ENCODE results near the gene C1QTNF8. TPM values are rescaled to one million over a fixed set of nuclear protein-coding genes. Genes with fewer than 3 reads are reported as not detected.

Gene C1QTNF8
- total and polyA plus RNA-seq, 2 experiments from 2014 or later, result not detected

GRCh38 chr16:1107141-1107540, 11.1 kb upstream of the C1QTNF8 start:
- no peaks in the 10 kb centered on the region for H4K20me1 ChIP-seq (ENCODE audit: insufficient read depth)
- no peak for DNase-seq
- no peaks in the 10 kb centered on the region for H3K9me3 ChIP-seq (ENCODE audit: low read depth)
- H3K27ac ChIP-seq, result no peak overlapping the region
- H3K4me3 ChIP-seq, result no peak overlapping the region
- TF ChIP-seq EZH2phosphoT487 (IDR thresholded peaks at IDR 0.05; ENCODE audit: insufficient read depth, low read depth) (no peak), EZH2 (IDR thresholded peaks at IDR 0.05; ENCODE audit: insufficient read depth, poor library complexity, severe bottlenecking) (no peak)
- no peaks in the 10 kb centered on the region for H3F3A ChIP-seq (ENCODE audit: insufficient read depth)
- no peak overlapping the region for H3K4me2 ChIP-seq (ENCODE audit: unreplicated experiment)
- no peaks in the 10 kb centered on the region for H3K79me2 ChIP-seq (ENCODE audit: insufficient read depth)
- H3K9ac ChIP-seq, result no peak overlapping the region
- no peaks in the 10 kb centered on the region for H3K9me2 ChIP-seq (ENCODE audit: insufficient read depth)
- no peaks in the 10 kb centered on the region for H3K4me1 ChIP-seq (ENCODE audit: insufficient read depth)
- no peaks in the 10 kb centered on the region for H3K36me3 ChIP-seq (ENCODE audit: low read depth)
- in situ Hi-C loops (cut with MboI), result no loop called here
- 33 to 50% methylated on average over 12 to 19 of the region's 22 CpGs for whole genome bisulfite sequencing, 2 experiments (ENCODE audit: low coverage in 1 of 2, low lambda C conversion rate in 2 of 2, missing lambda C conversion rate in 2 of 2)
- H2AFZ ChIP-seq, result no peak overlapping the region
- H3K27me3 ChIP-seq (replicated peaks; ENCODE audit: insufficient read depth), result peaks cover 34% of the 10 kb centered on the region

DNA sequence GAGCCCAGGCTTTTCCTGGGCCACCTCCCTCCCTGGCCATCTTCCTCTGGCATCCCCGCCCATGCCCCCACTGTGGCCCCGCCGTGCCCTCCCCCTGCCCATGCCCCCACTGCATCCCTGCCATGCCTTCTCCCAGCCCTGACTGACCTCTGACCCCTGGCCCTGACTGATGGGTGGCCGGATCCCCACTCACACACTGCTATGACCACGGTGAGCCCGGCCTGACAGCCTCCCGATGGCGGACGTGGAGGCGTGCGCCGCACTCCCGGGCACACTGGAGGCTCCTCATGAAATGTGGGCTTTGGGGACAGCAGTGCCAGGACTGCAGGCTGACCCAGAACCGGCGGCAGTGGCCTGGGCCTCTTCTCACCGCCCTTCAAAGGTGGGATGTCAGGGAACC, 10.6 kb upstream of the C1QTNF8 start:
- Histone ChIP-seq H3K4me2 (ENCODE audit: unreplicated experiment) (no peak overlapping the region), H3K9me3 (ENCODE audit: low read depth) (no peaks in the 10 kb centered on the region), H2AFZ (no peak overlapping the region), H3K9ac (no peak overlapping the region), H3F3A (ENCODE audit: insufficient read depth) (no peaks in the 10 kb centered on the region), H3K9me2 (ENCODE audit: insufficient read depth) (no peaks in the 10 kb centered on the region), H3K36me3 (ENCODE audit: low read depth) (no peaks in the 10 kb centered on the region), H3K4me3 (no peak overlapping the region), H3K79me2 (ENCODE audit: insufficient read depth) (no peaks in the 10 kb centered on the region), H4K20me1 (ENCODE audit: insufficient read depth) (no peaks in the 10 kb centered on the region), H3K27me3 (replicated peaks; ENCODE audit: insufficient read depth) (peaks cover 34% of the 10 kb centered on the region), H3K4me1 (ENCODE audit: insufficient read depth) (no peaks in the 10 kb centered on the region), H3K27ac (no peak overlapping the region)
- TF ChIP-seq EZH2 (IDR thresholded peaks at IDR 0.05; ENCODE audit: insufficient read depth, poor library complexity, severe bottlenecking) (no peak), EZH2phosphoT487 (IDR thresholded peaks at IDR 0.05; ENCODE audit: insufficient read depth, low read depth) (no peak)
- DNase-seq, result no peak
- 64 to 82% methylated on average over 13 to 16 of the region's 16 CpGs for WGBS, 2 experiments (ENCODE audit: low coverage in 1 of 2, low lambda C conversion rate in 2 of 2, missing lambda C conversion rate in 2 of 2)
- in situ Hi-C loops (cut with MboI), result no loop called here

GRCh38 chr16:1105888-1106620, 10.0 kb upstream of the C1QTNF8 start:
- TF ChIP-seq EZH2 (IDR thresholded peaks at IDR 0.05; ENCODE audit: insufficient read depth, poor library complexity, severe bottlenecking) (no peak), EZH2phosphoT487 (IDR thresholded peaks at IDR 0.05; ENCODE audit: insufficient read depth, low read depth) (no peak)
- H3K9me3 ChIP-seq (ENCODE audit: low read depth), result no peaks in the 10 kb centered on the region
- H3K27me3 ChIP-seq (replicated peaks; ENCODE audit: insufficient read depth), result peaks cover 32% of the 10 kb centered on the region
- no peak overlapping the region for H3K9ac ChIP-seq
- H3K36me3 ChIP-seq (ENCODE audit: low read depth), result no peaks in the 10 kb centered on the region
- in situ Hi-C loops (cut with MboI), result no loop called here
- 8 to 16% methylated on average over 4 to 25 of the region's 26 CpGs for WGBS, 2 experiments (ENCODE audit: low coverage in 1 of 2, low lambda C conversion rate in 2 of 2, missing lambda C conversion rate in 2 of 2)
- no peaks in the 10 kb centered on the region for H3K9me2 ChIP-seq (ENCODE audit: insufficient read depth)
- H3K4me1 ChIP-seq (ENCODE audit: insufficient read depth), result no peaks in the 10 kb centered on the region
- H3F3A ChIP-seq (ENCODE audit: insufficient read depth), result no peaks in the 10 kb centered on the region
- no peak overlapping the region for H3K27ac ChIP-seq
- no peaks in the 10 kb centered on the region for H4K20me1 ChIP-seq (ENCODE audit: insufficient read depth)
- no peaks in the 10 kb centered on the region for H3K79me2 ChIP-seq (ENCODE audit: insufficient read depth)
- H3K4me3 ChIP-seq, result no peak overlapping the region
- no peak overlapping the region for H2AFZ ChIP-seq
- peak; percentile 81 for DNase-seq
- no peak overlapping the region for H3K4me2 ChIP-seq (ENCODE audit: unreplicated experiment)

- Histone ChIP-seq H3K27ac (no peak overlapping the region), H3K36me3 (ENCODE audit: low read depth) (no peaks in the 10 kb centered on the region), H3F3A (ENCODE audit: insufficient read depth) (no peaks in the 10 kb centered on the region), H3K9me3 (ENCODE audit: low read depth) (no peaks in the 10 kb centered on the region), H3K9ac (no peak overlapping the region), H3K4me1 (ENCODE audit: insufficient read depth) (no peaks in the 10 kb centered on the region), H4K20me1 (ENCODE audit: insufficient read depth) (no peaks in the 10 kb centered on the region), H3K4me3 (no peak overlapping the region), H3K79me2 (ENCODE audit: insufficient read depth) (no peaks in the 10 kb centered on the region), H3K9me2 (ENCODE audit: insufficient read depth) (no peaks in the 10 kb centered on the region), H3K27me3 (replicated peaks; ENCODE audit: insufficient read depth) (peaks cover 17% of the 10 kb centered on the region; the same call in 1 of the 2 replicates), H3K4me2 (ENCODE audit: unreplicated experiment) (no peak overlapping the region), H2AFZ (no peak overlapping the region)
- no peak for DNase-seq
- in situ Hi-C loops (cut with MboI), result no loop called here
- no peak for TF ChIP-seq EZH2 (IDR thresholded peaks at IDR 0.05; ENCODE audit: insufficient read depth, poor library complexity, severe bottlenecking)
- no peak for TF ChIP-seq EZH2phosphoT487 (IDR thresholded peaks at IDR 0.05; ENCODE audit: insufficient read depth, low read depth)
- WGBS, 2 experiments (ENCODE audit: low coverage in 1 of 2, low lambda C conversion rate in 2 of 2, missing lambda C conversion rate in 2 of 2), result 14 to 22% methylated on average over 10 to 11 of the region's 11 CpGs
Observed at GRCh38 chr16:1103636-1103980, 7.6 kb upstream of the C1QTNF8 start.

Data from GM23248 (cell line).